HG02970 (cell line): ENCODE data around the gene RPL36.
"Not testable (repeated sequence)": the region's sequence is repeated elsewhere in the genome, so short reads cannot be mapped to it uniquely, and the experiment has no call there.

Experiments used
- ATAC-seq: cut with Tn5 transposase; IDR thresholded peaks from one replicate; pipeline ENCODE4 v1.9.1; 2021; ENCODE audit warnings: mild to moderate bottlenecking, moderate library complexity, moderate number of reproducible peaks; ENCODE audit not compliant: unreplicated experiment, low FRiP score

Gene RPL36

DNA sequence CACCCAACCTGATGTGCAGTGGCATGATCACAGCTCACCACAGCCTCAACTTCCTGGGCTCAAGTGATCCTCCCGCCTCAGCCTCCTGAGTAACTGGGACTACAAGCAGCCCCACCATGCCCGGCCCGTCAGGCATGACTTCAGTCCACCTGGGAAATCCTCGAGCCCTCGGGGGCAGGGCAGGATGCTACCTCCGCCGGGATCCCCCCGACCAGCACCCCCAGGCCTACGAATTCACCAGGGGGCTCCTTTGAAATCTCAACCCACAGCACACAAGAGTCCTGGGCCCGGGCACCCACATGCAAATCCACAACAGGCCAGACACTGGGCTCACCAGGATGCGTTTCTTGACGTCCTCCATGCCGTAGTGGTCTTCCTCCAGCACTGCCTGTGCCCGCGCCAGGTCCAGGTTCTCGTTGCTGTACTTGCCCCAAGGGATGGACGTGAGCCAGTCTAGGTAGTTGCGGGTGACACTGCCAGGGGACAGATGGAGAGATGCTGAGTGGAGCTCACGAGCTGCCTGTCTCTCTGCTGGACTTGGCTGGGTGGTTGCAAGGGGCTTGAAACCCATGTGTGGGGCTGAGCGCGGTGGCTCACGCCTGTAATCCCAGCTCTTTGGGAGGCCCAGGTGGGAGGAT lies 10.5 kb downstream of the RPL36 start:
- no peak for ATAC-seq

GRCh38 chr19:5702053-5702410 lies 11.9 kb downstream of the RPL36 start:
- not testable (repeated sequence) for ATAC-seq

GRCh38 chr19:5703819-5704818 lies 14.0 kb downstream of the RPL36 start:
- no peak for ATAC-seq

DNA sequence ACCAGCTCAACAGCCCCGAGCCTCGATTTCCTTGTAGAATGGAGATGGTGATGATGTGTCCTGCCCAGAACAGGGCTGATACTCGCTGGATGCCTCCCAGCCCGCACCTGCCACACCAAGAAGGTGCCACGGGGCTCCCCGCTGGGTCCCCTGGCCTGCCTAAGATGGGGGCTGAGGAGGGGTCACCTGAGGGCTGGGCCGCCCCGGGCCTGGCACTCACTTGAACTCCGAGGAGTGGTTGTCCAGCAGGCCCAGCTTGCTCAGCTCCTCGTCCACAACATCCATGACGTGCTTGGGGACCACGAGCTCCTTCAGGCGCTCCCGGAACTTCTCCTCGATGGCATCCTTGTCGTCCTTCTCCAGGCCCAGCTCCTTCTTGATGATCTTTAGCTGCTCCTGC lies 15.5 kb downstream of the RPL36 start:
- ATAC-seq = no peak

GRCh38 chr19:5706876-5707573 lies 16.9 kb downstream of the RPL36 start:
- ATAC-seq = no peak

- ATAC-seq = no peak
Observed at GRCh38 chr19:5707576-5708575, 17.8 kb downstream of the RPL36 start.

GRCh38 chr19:5711025-5711424 lies 20.9 kb downstream of the RPL36 start:
- no peak for ATAC-seq

GRCh38 chr19:5711713-5712161 lies 21.6 kb downstream of the RPL36 start:
- ATAC-seq = no peak

DNA sequence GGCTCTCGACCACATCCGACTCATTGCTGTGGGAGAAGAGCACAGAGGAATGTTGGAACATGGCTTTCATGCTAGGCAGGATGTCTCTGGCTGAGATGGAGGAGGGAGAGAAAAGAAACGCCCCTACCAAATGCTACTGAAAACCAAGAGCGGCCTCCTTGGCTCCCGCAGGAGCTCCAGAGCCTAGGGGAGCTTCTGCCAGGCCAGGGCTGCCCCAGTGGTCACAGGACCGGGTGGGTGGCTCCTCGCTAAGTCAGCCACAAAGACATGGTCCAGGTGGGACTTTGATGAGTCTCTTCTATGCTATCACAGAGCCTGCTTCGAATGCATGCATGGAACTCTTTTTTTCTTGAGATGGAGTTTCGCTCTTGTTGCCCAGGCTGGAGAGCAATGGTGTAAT lies 23.1 kb downstream of the RPL36 start:
- no peak for ATAC-seq

DNA sequence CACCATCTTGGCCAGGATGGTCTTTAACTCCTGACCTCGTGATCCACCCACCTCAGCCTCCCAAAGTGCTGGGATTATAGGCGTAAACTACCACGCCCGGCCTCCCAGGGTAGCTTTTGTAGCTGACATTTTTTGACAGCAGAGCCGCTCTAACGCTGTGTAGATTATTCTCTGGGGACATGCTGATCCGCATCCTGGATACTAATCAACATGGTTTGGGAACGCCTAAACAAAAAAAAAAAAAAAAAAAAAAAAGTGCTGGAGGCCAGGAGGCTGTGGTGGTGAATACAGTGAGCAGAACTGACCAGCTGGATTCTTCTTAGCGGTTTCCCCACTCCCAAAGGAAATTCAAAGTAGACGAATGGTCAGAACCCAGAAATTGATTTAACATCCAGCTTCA lies 24.7 kb downstream of the RPL36 start:
- ATAC-seq = no peak

DNA sequence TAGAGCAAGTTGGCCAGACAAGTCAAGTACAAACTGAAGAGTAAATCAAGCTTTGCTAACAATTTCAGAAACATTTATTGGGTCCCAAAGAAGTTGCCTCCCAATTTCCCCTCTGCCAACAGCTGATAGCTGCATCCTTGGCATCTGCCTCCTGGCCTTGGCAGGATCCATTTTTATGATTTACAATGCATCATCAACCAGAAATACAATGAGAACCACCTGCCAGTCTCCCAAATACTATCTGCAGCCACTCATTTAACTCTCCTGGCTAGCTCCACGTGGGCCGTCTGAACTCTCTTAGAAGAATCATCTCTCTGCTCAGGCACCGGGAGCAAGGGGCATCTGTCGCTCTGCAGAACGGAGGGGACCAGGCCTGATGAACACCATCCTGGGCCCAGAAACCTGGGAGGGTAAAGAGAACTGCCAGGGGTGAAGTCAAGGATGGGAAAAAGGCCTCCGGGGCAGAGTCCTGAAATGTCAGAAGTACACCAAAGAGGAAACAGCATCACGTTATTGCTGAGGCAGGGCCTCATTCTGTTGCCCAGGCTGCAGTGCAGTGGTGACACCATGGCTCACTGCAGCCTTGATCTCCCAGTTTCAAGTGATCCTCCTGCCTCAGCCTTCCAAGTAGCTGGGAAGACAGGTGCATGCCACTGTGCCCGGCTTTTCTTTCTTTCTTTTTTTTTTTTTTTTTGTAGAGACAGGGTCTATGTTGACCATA lies 27.3 kb downstream of the RPL36 start:
- no peak for ATAC-seq

GRCh38 chr19:5718037-5718578 lies 28.0 kb downstream of the RPL36 start:
- ATAC-seq = no peak

DNA sequence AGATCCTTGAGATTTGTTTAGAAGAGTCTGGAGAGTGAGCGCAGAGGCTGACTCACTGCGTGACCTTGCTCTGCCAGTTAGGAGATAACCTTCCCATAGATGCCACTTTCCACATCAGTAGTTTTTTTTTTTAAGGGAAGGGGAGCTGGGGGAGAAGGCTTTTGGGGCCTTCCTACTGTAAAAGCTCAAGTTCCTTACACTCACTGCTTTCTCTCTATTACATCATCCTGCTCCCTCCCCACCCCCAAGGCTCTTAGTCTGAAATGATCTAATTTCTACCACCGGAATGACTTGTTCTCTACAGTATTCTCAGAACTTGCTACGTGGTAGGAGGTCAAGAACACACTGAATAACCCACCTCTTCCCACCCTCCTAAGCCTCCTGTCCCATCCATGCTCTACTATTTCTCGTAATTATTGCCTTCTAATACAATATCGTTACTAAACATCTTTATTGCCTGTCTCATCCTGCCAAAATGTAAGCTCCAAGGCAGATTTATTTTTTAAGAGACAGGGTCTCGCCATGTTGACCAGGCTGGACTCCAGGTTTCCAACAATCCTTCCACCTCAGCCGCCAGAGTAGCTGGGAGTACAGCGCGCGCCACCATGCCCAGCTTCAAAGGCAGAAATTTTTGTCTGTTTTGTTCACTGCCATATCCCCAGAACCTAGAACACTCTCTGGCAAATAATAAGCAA lies 28.6 kb downstream of the RPL36 start:
- ATAC-seq = no peak

DNA sequence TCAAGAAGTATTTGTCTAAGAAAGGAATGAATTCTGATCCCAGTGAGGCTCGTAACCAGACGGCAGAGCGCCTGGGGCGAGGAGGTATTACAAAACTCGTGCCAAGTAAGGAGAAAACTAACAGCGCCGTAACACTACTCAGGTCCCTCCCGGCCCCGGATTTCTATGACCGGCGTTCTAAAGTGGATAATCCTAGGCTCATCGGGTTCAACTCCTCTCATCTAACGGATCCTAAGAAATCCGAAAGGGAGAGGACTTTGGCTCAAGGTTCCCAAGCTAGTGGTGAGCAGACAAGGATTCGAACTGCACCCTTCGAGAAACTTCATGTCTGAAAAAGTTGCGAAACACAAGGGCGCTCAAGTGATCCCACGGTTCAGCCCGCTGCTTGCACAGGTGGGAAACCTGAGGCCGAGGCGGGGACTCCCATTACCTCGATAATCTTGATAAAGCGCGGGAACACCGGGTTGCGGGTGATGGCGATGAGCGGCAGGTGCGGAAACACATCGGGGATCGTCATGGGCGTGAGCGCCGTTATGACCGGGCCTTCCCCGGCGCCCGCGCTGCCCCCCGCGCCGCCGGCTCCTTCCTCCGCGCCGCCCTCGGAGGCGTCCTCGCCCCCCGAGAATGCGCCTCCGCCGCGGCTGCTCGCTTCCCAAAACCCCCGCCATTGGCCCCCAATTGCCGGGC lies 29.3 kb downstream of the RPL36 start:
- ATAC-seq = no peak

- ATAC-seq = peak; percentile 93
Observed at GRCh38 chr19:5719961-5720790, 30.1 kb downstream of the RPL36 start, which contains the start of the genes CATSPERD and LONP1. TSS of gene CATSPERD (plus strand) at chr19:5720637. CDS start at chr19:5720738, 101 bp downstream. TSS of gene LONP1 (minus strand) at chr19:5720146. CDS start at chr19:5720132, 14 bp downstream.

GRCh38 chr19:5727453-5728050 lies 37.5 kb downstream of the RPL36 start:
- no peak for ATAC-seq
